HL-60 (cell line): Measurements from ENCODE around the gene TLR8.
A peak's percentile ranks its signal among the peaks of the same experiment; 100 is the strongest.
"Not testable (repeated sequence)": the region's sequence is repeated elsewhere in the genome, so short reads cannot be mapped to it uniquely, and the experiment has no call there.

Experiments
- DNase-seq, 2 experiments: peaks; one replicate each; pipeline ENCODE4 v3.0.0-alpha.2; 2010 to 2020; ENCODE audit warnings: low read depth in 1 of 2, low spot score in 1 of 2
- H3K27ac ChIP-seq: fragments of 250-450 bp; sonication (Bioruptor Pico); replicated peaks from 2 replicates; pipeline ENCODE4 v1.5.1; 2020; ENCODE audit warnings: mild to moderate bottlenecking, moderate library complexity
- H3K27me3 ChIP-seq: fragments of 250-450 bp; sonication (Bioruptor Pico); 2 replicates; pipeline ENCODE4 v1.5.1; 2021; ENCODE audit warnings: mild to moderate bottlenecking, moderate library complexity; ENCODE audit not compliant: insufficient read depth, poor library complexity, severe bottlenecking
- H3K4me3 ChIP-seq: replicated peaks from 2 replicates; pipeline ENCODE4 v1.5.1; 2011; ENCODE audit warnings: mild to moderate bottlenecking, control low read depth, low read length; ENCODE audit not compliant: insufficient read depth
- GABPA ChIP-seq: IDR thresholded peaks from 2 replicates; pipeline ENCODE4 v1.6.1; 2012; ENCODE audit warnings: low read depth
- POLR2AphosphoS5 ChIP-seq: IDR thresholded peaks from 2 replicates; pipeline ENCODE4 v1.6.1; 2012; ENCODE audit warnings: low read depth
- SPI1 ChIP-seq: IDR thresholded peaks from 2 replicates; pipeline ENCODE4 v1.6.1; 2012; ENCODE audit warnings: low read depth, mild to moderate bottlenecking, borderline replicate concordance
- TF ChIP-seq, protein P1 (sequence below): IDR thresholded peaks from one replicate; pipeline ENCODE4 v1.5.1; 2011; ENCODE audit warnings: low read length, control low read depth, inconsistent platforms; ENCODE audit not compliant: insufficient read depth
- TF ChIP-seq, protein P2 (sequence below): IDR thresholded peaks from 2 replicates; pipeline ENCODE4 v1.6.1; 2012; ENCODE audit warnings: low read depth; ENCODE audit not compliant: insufficient replicate concordance

The TLR8 gene

DNA sequence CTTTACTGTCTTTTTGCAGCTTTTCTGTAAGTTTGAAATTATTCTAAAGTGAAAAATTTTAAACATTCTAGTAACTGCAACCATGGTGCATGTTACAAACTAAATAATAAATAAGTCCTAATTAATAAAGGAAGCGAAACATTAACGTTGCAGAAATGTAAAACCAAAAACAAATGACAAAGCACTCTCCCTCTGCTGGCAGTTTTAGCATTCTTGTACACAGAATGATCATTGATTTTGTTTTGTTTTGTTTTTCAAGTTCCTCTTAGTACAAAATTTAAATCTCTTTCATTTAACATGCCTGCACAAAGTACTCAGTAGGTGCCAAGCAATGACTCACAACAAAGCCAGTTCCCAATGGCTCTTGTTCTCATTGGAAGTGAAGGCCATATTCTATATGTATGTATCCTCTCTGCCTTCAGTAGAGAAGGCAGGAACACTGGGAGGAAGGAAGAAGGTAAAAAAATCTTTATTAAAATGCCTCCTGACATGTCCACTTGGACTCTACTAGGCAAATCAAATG, 54.8 kb downstream of the TLR8 start:
- H3K27ac ChIP-seq: peak overlapping the region; percentile 27
- TF ChIP-seq POLR2AphosphoS5: no peak
- TF ChIP-seq, protein P1, sequence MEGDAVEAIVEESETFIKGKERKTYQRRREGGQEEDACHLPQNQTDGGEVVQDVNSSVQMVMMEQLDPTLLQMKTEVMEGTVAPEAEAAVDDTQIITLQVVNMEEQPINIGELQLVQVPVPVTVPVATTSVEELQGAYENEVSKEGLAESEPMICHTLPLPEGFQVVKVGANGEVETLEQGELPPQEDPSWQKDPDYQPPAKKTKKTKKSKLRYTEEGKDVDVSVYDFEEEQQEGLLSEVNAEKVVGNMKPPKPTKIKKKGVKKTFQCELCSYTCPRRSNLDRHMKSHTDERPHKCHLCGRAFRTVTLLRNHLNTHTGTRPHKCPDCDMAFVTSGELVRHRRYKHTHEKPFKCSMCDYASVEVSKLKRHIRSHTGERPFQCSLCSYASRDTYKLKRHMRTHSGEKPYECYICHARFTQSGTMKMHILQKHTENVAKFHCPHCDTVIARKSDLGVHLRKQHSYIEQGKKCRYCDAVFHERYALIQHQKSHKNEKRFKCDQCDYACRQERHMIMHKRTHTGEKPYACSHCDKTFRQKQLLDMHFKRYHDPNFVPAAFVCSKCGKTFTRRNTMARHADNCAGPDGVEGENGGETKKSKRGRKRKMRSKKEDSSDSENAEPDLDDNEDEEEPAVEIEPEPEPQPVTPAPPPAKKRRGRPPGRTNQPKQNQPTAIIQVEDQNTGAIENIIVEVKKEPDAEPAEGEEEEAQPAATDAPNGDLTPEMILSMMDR: no peak
- TF ChIP-seq GABPA: no peak
- TF ChIP-seq SPI1: no peak
- TF ChIP-seq, protein P2, sequence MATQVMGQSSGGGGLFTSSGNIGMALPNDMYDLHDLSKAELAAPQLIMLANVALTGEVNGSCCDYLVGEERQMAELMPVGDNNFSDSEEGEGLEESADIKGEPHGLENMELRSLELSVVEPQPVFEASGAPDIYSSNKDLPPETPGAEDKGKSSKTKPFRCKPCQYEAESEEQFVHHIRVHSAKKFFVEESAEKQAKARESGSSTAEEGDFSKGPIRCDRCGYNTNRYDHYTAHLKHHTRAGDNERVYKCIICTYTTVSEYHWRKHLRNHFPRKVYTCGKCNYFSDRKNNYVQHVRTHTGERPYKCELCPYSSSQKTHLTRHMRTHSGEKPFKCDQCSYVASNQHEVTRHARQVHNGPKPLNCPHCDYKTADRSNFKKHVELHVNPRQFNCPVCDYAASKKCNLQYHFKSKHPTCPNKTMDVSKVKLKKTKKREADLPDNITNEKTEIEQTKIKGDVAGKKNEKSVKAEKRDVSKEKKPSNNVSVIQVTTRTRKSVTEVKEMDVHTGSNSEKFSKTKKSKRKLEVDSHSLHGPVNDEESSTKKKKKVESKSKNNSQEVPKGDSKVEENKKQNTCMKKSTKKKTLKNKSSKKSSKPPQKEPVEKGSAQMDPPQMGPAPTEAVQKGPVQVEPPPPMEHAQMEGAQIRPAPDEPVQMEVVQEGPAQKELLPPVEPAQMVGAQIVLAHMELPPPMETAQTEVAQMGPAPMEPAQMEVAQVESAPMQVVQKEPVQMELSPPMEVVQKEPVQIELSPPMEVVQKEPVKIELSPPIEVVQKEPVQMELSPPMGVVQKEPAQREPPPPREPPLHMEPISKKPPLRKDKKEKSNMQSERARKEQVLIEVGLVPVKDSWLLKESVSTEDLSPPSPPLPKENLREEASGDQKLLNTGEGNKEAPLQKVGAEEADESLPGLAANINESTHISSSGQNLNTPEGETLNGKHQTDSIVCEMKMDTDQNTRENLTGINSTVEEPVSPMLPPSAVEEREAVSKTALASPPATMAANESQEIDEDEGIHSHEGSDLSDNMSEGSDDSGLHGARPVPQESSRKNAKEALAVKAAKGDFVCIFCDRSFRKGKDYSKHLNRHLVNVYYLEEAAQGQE: no peak
- no peak for DNase-seq
- no peak overlapping the region for H3K4me3 ChIP-seq
- H3K27me3 ChIP-seq: no peaks in the 10 kb centered on the region

GRCh38 chrX:12962041-12962504, 55.7 kb downstream of the TLR8 start:
- peak in 1 of 2 experiments; percentile 66 for DNase-seq
- Histone ChIP-seq H3K27me3 (no peaks in the 10 kb centered on the region), H3K27ac (peak overlapping the region; percentile 1), H3K4me3 (no peak overlapping the region)
- TF ChIP-seq SPI1: peak; percentile 86
- TF ChIP-seq, protein P1: no peak

- not testable (repeated sequence) for H3K4me3 ChIP-seq, DNase-seq, H3K27me3 ChIP-seq, H3K27ac ChIP-seq
These were observed 56.9 kb downstream of the TLR8 start for GRCh38 chrX:12963210-12963850.

DNA sequence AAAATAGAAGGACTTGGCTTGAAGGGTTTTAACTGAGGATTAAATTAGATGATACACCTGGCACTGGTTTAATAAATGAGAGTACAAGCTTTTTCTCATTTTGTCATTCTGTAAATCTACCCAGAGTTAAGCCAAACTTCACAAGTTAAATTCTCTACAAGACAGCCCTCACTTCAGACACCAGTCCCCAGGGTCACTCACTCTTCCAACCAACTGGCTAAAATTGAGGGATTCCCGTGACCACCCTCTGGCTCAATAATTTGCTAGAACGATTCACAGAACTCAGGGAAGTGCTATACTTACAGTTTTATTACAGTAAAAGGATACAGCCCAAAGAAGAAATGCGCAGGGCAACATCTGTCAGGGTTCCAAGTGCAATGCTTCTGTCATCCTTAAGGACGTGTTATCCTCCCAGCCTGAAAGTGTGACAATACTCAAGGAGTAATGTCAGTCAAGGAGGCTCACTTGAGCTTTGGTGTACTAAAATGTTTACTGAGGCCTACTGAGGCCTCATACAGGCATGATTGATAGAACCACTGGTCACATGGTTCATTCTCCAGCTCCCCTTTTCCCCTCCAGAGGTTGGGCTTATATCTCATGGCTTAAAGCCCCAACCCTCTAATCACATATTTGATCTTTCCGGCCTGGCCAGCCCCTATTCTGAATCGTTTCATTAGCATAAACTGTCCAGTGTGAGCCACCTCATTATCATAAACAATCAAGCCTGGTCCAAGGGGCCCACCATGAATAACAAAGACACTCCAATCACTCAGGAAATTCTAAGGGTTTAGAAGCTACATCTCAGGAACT, 58.9 kb downstream of the TLR8 start:
- Histone ChIP-seq H3K4me3 (no peak overlapping the region), H3K27me3 (no peaks in the 10 kb centered on the region), H3K27ac (no peak overlapping the region)
- DNase-seq: no peak
- TF ChIP-seq POLR2AphosphoS5: no peak
- TF ChIP-seq, protein P1: no peak
- TF ChIP-seq, protein P2: no peak
- no peak for TF ChIP-seq GABPA
- TF ChIP-seq SPI1: no peak
